Measurements from ENCODE around the gene ACBD3. TPM values are rescaled to one million over a fixed set of nuclear protein-coding genes. Genes with fewer than 3 reads are reported as not detected.

Gene ACBD3
- total RNA-seq, 6 experiments from 2014 or later, result 14.6 to 23.6 (median 17.5) TPM

DNA sequence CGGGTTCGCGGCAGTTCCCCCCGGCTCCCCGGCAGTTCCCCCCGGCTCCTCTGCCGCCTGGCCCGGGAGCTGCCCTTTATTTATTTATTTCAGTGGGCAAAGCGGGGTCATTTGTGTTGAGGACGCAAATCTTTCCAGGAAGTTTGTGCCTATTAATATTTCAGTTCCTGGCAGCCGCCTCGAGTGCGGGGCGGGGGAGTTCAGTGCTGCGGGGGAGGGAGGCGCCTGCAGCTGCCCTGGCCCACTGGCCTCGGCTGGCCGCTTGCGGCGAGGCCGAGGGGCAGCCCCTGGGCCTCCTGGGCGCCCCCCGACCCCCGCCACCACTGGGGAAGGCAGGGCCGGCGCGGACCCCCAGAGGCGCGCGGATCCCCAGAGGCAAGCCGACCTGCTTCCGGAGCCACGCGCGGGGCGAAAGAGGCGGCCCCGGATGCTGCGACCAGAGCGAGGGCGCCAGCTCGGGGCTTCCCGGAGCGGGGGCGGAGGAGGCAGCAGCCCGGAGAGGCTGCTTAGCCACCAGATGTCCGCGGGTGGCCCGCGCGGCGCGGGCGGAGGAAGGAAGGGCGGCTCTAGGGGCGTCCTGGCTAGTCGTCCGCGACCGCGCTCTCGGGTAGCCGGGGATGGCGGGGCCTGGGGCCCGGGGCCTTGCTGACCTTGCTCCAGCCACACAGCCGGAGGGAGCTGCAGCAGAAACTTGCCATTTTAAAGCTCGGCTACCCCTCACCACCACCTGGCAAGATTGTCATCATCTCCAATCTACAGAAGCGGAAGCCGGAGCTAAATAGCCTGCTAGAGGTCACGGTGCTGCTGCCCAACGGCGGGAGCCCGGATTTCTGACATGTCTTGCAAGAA lies 76.1 kb downstream of the ACBD3 start:
- no peaks in the 10 kb centered on the region for H3K9me3 ChIP-seq
- intact Hi-C loops (cut with DNase I), result no loop called here

DNA sequence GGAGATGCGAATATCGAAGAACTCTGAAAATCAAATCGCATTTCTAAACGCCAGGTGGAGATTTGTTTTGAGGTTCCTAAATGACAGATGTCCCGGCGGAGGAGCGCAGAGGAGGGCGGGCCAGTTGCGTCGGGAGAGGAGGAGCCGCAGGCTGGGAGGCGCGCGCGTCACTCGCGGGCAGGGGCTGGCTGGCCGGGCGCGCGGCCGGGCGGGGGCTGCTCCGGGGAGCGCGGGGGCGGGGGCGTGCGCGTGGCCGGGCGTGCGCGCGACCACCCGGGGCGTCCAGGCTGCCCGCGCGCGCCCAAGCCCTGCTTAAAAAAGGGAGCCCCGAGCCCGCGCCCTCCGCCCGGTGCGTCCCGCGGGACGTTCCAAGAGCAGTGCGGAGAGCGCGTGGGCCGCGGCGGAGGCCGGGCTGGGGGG lies 76.7 kb downstream of the ACBD3 start:
- peak; percentile 89 to 93 (median 91) for DNase-seq
- Histone ChIP-seq H3K36me3 (no peaks in the 10 kb centered on the region), H3K4me1 (peaks cover 0 to 9% (median 0%) of the 10 kb centered on the region in 4 donors), H3K27ac (peak overlapping the region; percentile 74 to 97 (median 87)), H3K4me3 (peak overlapping the region; percentile 63 to 66 (median 65)), H3K9me3 (no peaks in the 10 kb centered on the region), H3K27me3 (no peaks in the 10 kb centered on the region)
- ATAC-seq, result peak; percentile 86 to 93 (median 91)
- TF ChIP-seq POLR2A (IDR thresholded peaks at IDR 0.05) (no peak), CTCF (IDR thresholded peaks at IDR 0.05) (peak in 3 of 4 donors; percentile 13 to 25 (median 16))
- 0% methylated on average over 2 of the region's 57 CpGs for WGBS (ENCODE audit: insufficient coverage, low coverage, low lambda C conversion rate, missing lambda C conversion rate)
- intact Hi-C loops (cut with DNase I), result no loop called here

More for the DNA sequence above, 76.1 kb downstream of the ACBD3 start:
- H3K4me3 ChIP-seq, result peak overlapping the region; percentile 63 to 66 (median 65)
- TF ChIP-seq POLR2A (IDR thresholded peaks at IDR 0.05) (peak; percentile 62), CTCF (IDR thresholded peaks at IDR 0.05) (no peak)
- peak; percentile 63 to 81 (median 77) for DNase-seq
- peaks cover 0 to 9% (median 0%) of the 10 kb centered on the region in 4 donors for H3K4me1 ChIP-seq
- 11% methylated on average over 10 of the region's 73 CpGs for WGBS (ENCODE audit: insufficient coverage, low coverage, low lambda C conversion rate, missing lambda C conversion rate)
- peak overlapping the region; percentile 74 to 97 (median 87) for H3K27ac ChIP-seq
- no peaks in the 10 kb centered on the region for H3K27me3 ChIP-seq
- no peaks in the 10 kb centered on the region for H3K36me3 ChIP-seq
- peak; percentile 67 to 72 (median 72) for ATAC-seq

- peak; percentile 24 to 57 (median 48) for ATAC-seq
- intact Hi-C loops (cut with DNase I), result no loop called here
- WGBS (ENCODE audit: insufficient coverage, low coverage, low lambda C conversion rate, missing lambda C conversion rate), result 47% methylated on average over 8 of the region's 23 CpGs
- H3K9me3 ChIP-seq, result no peaks in the 10 kb centered on the region
- peak overlapping the region; percentile 47 to 65 (median 63) for H3K4me3 ChIP-seq
- TF ChIP-seq CTCF (IDR thresholded peaks at IDR 0.05), result no peak
- TF ChIP-seq POLR2A (IDR thresholded peaks at IDR 0.05), result no peak
- H3K27ac ChIP-seq, result peak overlapping the region; percentile 67 to 95 (median 87)
- H3K27me3 ChIP-seq, result no peaks in the 10 kb centered on the region
- peaks cover 0 to 9% (median 0%) of the 10 kb centered on the region in 4 donors for H3K4me1 ChIP-seq
- DNase-seq, result peak in 2 of 3 donors; percentile 47 to 54
- H3K36me3 ChIP-seq, result no peaks in the 10 kb centered on the region
These were observed 77.4 kb downstream of the ACBD3 start for GRCh38 chr1:226108935-226109828.

Measured in right lobe of liver (tissue), 6 donors.